ENCODE data around the gene TMPRSS11A.

- TF ChIP-seq CTCF (IDR thresholded peaks at IDR 0.05 in 4 of 5, conservative IDR thresholded peaks at IDR 0.05 in 1 of 5) (no peak), POLR2A (IDR thresholded peaks at IDR 0.05) (no peak)
These were observed 90.2 kb downstream of the TMPRSS11A start for GRCh38 chr4:67873116-67873515.

Data from gastrocnemius medialis (tissue), 4 donors.